SK-N-MC (cell line): ENCODE data around the gene STK11.

Experiments
- EZH2 ChIP-seq: fragments of 200-600 bp; sonication (generic); IDR thresholded peaks from one replicate; pipeline ENCODE4 v1.6.1; 2017; ENCODE audit warnings: antibody characterized with exemption
- POLR2AphosphoS5 ChIP-seq: IDR thresholded peaks from 2 replicates; pipeline ENCODE4 v1.6.1; 2012; ENCODE audit warnings: mild to moderate bottlenecking, low read depth, low read length, borderline replicate concordance

DNA sequence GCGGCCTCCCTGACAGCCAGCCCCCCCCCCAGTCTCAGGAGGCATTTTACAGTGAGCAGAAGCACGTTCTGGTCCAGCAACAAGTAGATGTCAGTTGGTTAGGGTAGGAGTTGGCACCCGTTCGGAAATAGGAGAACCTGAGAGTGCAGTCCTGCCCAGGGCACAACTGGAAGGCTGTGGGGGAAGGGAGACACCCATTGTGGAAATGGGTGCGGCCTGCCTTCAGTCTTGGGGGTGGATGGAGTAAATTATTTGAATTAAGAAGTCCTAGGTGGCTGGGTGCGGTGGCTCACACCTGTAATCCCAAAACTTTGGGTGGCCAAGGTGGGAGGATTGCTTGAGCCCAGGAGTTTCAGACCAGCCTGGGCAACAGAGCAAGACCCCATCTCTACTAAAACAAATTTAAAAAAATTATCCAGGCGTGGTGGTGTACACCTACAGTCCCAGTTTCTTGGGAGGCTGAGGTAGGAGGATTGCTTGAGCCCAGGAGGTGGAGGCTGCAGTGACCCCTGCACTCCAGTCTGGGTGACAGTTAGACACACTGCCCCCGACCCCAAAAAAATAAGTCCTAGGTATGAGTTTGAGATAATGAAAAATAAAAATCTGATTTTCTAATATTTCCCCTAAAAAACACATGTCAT, 64.8 kb downstream of the STK11 start:
- TF ChIP-seq POLR2AphosphoS5 (no peak), EZH2 (no peak)
